Measurements from ENCODE around the gene COL27A1.

COL27A1 gene

GRCh38 chr9:114166614-114167572 lies 11.6 kb downstream of the COL27A1 start:
- TF ChIP-seq CTCF (IDR thresholded peaks at IDR 0.05; ENCODE audit: low read depth, low read length) = no peak
- H3K4me3 ChIP-seq (ENCODE audit: low read depth, low read length) = no peak overlapping the region

GRCh38 chr9:114167591-114168091 lies 12.3 kb downstream of the COL27A1 start:
- no peak for TF ChIP-seq CTCF (IDR thresholded peaks at IDR 0.05; ENCODE audit: low read depth, low read length)
- H3K4me3 ChIP-seq (ENCODE audit: low read depth, low read length) = no peak overlapping the region

GRCh38 chr9:114168281-114169028 lies 13.1 kb downstream of the COL27A1 start:
- H3K4me3 ChIP-seq (ENCODE audit: low read depth, low read length) = no peak overlapping the region
- TF ChIP-seq CTCF (IDR thresholded peaks at IDR 0.05; ENCODE audit: low read depth, low read length) = no peak

- no peak for TF ChIP-seq CTCF (IDR thresholded peaks at IDR 0.05; ENCODE audit: low read depth, low read length)
- H3K4me3 ChIP-seq (ENCODE audit: low read depth, low read length) = no peak overlapping the region
These were observed 14.0 kb downstream of the COL27A1 start for GRCh38 chr9:114169029-114169951.

- no peak for TF ChIP-seq CTCF (IDR thresholded peaks at IDR 0.05; ENCODE audit: low read depth, low read length)
- no peak overlapping the region for H3K4me3 ChIP-seq (ENCODE audit: low read depth, low read length)
These were observed 14.8 kb downstream of the COL27A1 start for GRCh38 chr9:114169952-114170770.

- TF ChIP-seq CTCF (IDR thresholded peaks at IDR 0.05; ENCODE audit: low read depth, low read length) = no peak
- H3K4me3 ChIP-seq (ENCODE audit: low read depth, low read length) = no peak overlapping the region
These were observed 15.6 kb downstream of the COL27A1 start for GRCh38 chr9:114170771-114171461.

All from WI38 (cell line).